GM21717 (cell line): ENCODE measurements around the gene STOML1.

Source experiments
- ATAC-seq: cut with Tn5 transposase; IDR thresholded peaks from one replicate; pipeline ENCODE4 v1.9.1; 2021; ENCODE audit warnings: mild to moderate bottlenecking, moderate library complexity; ENCODE audit not compliant: unreplicated experiment

STOML1 gene, protein sequence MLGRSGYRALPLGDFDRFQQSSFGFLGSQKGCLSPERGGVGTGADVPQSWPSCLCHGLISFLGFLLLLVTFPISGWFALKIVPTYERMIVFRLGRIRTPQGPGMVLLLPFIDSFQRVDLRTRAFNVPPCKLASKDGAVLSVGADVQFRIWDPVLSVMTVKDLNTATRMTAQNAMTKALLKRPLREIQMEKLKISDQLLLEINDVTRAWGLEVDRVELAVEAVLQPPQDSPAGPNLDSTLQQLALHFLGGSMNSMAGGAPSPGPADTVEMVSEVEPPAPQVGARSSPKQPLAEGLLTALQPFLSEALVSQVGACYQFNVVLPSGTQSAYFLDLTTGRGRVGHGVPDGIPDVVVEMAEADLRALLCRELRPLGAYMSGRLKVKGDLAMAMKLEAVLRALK

DNA sequence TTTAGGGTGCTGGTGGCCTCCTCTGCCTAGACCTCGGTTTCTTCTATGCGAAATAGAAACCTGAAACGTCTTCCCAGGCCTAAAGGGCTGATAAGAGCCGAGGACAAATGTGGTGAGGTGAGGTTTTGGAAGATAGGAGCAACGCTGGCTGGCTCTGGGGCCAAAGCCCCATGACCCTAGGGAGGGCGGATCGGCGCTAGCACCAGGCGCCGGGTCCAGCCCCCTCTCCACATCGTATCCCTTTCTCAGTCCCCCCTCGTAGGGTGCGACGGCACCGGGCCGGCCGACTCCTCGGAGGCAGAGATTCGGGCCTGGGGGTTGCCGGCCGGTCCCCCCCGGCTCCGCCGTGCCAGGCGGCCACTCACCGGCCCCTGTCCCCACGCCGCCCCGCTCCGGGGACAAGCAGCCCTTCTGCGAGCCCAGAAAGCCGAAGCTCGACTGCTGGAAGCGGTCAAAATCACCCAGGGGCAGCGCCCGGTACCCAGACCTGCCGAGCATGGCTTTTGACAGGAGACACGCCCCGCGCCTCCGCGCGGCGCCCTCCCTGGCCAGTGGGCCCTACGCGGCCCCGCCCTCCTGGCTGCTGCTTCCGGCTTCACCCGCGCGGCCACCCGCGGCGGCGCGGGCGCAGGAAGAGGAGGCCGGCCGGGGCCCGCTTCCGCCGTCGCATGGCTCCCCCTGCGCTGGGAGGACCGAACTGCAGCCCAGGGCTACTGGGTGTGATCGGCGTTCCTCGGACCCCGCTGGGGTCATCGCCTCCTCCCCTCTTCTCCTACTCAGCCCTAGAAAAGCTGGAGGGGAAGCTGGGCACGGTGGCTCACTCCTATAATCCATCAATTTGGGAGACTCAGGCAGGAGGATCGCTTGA is at the start of gene STOML1:
TSS of gene STOML1 (minus strand) at position 570 of the 868 bp plus-strand sequence. CDS start at position 498, 72 bp downstream.
- peak; percentile 69 for ATAC-seq

DNA sequence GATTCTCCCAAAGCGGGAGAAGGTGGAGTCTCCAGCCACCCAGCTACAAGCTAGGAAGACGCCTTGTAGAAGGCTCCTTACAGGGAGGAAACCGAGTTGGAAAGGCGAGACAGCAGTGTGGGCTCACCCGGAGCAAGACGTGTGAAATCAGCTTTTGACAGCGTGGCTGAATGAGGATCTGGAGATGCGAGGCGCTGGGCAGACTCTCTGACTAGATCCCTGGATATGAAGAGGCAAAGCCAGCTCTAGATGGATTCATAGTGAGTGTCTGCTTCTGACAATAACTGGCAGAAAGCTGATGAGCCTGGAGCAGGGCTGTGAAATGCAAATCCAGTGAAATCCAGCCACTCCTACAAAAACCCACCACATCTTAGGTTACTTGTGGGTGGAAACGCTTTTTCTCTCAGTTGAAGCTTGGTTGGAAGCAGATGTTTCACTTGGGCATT is 49.2 kb upstream of the STOML1 start:
- ATAC-seq: no peak

DNA sequence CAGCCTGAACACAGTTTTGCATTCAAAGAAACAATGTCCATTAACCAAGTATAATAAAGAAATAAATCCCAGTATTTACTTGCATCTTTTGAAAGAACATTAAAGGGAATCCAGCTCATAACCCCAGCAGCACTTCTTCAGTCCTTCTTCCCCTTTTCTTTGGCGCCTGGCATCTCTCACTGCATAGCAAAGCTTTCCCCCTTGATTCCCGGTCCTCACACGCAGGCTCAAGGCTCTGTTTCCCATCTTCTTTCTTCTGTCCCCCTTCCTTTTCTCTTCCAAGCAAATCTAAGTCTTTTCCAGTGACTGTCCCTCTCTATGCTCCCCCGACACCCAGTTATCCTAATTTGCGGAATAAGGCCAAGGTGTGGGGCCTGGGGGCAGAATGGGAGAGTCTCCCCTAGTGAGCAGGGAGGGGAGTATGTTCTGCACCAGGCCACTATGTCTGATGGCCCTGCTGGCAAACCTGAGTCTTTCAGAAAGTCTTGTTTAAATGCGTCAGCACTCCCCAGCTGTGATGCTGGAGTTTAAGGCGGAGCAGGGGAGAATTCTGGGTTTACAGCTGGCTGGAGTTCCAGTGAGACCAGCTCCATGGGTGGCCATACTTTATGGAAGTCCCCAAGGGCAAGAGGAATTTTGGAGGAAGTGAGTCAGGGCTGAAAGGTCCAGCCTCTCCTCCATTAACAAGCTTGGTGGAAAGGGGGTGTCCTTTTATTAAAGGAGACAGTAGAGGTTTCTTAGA is 48.2 kb upstream of the STOML1 start:
- ATAC-seq: no peak

DNA sequence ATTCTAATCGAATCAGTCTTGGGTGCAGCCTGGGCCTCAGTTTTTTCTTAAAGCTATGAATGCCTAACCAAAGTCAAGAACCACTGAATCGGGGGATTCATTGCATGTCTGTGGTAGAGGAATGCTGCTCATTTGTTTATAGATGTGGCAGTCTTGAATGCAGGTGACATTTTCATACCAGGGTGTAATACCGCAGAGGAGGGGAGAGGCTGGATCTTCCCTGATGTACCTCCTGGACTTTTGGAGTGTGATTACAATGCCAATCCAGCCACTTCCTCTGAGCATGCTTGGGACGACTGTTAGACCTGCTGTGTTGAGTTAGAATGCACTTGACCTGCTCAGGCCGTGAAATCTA is 47.5 kb upstream of the STOML1 start:
- no peak for ATAC-seq

DNA sequence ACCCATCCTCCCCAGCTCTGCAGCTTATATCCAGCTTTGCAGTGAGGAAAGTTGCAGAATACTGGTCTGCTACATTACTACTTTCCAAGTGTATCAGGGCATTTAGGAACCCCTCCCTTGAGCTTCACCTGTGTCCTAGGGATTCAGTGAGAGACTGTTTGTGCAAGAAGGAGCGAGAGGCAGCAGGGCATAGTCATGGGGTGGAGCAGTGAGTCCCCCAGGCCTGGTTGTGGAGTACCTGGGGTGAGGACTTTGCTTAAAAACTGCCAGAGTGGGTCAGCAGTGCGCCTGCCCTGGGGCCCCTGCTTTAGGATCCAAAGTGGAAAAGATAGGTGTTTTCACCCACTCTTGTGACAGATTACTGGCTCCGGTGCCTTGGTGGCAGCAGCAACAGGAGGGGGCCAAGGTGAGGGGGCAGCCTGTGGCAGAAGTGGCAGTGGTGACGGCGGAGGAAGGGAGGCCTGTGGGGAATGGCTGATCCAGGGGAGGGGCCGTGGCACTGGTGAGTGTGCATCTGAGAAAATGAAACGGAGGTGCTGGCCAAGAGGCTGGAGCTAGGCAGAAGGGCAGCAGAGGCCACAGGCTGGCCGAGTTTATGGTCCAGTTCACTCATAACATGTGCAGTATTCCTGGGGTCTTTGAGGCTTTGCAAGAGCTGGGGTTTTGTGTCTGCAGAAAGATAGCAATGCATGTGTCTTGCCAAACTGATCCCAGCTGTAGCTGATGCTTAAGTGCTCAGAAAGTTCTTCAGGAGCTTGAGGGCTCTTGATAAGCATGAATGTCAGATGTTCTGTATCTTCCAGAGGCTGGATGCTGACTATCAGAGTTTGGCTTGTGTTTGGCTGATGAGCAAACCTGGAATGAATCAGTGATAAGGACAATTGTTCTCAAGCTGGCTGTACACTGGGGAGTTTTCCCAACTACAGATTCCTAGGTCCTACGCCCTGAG is 46.9 kb upstream of the STOML1 start:
- ATAC-seq: no peak

DNA sequence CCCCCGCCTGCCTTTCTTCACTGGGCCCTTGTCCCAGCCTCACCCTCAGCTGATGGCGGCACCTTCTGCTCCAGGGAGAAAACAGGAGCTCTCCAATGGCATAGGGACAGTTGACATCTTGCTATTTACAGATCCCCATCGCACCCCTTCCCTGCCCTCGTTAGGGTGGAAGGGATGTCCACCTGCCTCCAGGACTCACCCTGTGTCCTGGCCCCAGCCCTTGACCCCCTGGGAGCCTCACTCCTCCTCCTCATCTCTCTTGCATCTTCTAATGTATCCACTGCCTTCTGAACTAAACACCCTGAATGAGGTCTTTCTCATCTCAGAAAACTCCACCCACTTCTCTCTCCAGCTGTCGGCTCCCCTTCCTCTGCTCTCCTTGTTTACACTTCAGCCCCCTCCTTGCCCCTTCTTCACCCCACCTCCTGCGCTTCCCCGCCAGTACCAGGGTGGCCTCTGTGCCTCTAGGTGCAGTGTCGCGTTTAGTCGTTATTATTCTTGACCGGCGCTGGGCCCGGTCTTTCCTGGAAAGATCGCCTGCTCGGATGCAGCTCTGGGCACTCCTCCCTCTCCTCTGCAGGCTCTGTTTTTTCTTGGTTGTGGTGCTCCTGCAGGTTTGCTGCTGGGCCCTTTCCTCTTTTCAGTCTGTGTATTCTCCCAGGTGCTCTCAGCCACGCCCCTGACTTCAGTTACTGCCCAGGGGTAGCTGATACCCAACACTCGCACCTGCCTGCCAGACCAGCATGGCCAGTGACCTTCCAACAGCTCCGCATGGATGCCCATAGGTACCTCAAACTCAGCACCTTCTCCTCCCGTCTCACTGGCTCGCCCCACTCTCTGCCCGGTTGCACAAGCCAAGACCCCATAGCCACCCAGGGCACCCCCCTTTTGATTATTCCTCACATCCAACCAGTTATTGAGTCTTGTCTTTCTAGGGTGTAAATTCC is 45.3 kb upstream of the STOML1 start:
- no peak for ATAC-seq

DNA sequence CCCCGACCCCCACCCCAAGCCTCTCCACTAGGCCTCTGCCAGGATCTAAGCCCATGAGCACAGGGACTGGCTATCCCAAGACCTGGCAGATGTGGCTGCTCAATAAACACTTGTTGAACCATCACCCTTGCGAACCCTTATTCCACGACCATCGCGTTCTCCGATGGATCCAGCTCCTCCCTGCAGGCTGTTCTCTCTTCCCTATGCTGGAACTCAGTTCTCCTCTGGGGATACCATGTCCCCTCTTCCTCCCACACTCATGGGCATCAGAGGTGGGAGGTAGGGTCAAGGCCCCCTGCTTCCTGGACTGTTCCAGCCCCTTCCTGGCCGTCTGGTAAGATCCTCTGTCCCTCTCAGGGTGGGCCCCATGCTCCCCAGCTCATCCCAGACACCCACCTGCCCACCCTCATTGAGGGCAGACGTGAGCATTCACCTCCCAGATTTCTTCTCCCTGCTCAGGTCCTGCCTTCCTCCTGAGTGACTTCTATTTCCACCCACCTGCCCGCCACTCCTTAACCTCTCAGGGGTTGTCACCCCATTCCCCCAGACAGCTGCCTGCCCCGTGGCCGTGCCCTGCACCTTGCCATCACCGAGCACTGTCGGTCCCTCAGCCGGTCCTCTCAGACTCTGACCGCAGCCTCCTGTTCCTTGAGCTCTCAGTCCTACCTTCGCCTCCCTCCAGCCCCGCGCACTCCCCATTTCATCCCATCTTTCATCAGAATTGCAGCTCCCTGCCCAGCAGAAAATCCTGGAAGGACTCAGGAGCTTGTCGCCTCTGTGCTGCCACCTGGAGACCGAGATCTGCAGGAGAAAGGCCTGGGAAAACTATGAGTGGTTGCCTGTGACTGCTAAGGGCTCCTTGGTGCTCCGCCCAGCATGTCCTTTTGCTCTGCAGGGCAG is 44.4 kb upstream of the STOML1 start:
- no peak for ATAC-seq

DNA sequence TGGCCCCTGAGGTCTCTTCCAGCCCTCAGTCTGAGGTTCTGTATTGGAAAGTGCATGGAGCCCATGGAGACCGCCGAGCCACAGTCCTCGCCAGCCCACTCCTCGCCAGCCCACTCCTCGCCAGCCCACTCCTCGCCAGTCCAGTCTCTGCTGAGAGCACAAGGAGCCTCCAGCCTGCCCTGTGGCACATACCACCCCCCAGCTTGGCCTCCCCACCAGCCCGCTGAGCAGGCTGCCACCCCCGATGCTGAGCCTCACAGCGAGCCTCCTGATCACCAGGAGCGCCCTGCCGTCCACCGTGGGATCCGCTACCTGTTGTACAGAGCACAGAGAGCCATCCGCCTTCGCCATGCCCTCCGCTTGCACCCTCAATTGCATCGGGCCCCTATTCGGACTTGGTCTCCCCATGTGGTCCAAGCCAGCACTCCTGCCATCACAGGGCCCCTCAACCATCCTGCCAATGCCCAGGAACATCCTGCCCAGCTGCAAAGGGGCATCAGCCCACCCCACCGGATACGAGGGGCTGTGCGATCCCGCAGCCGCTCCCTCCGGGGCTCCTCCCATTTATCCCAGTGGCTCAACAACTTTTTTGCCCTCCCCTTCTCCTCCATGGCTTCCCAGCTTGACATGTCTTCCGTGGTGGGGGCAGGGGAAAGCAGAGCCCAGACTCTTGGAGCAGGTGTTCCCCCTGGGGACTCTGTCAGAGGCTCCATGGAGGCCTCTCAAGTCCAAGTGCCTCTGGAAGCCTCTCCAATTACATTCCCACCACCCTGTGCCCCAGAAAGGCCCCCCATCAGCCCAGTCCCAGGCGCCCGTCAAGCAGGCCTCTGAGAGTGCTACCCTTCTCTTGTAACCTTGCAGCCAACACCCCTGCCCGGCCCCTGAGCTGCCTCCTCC is 43.3 kb upstream of the STOML1 start:
- ATAC-seq: no peak

DNA sequence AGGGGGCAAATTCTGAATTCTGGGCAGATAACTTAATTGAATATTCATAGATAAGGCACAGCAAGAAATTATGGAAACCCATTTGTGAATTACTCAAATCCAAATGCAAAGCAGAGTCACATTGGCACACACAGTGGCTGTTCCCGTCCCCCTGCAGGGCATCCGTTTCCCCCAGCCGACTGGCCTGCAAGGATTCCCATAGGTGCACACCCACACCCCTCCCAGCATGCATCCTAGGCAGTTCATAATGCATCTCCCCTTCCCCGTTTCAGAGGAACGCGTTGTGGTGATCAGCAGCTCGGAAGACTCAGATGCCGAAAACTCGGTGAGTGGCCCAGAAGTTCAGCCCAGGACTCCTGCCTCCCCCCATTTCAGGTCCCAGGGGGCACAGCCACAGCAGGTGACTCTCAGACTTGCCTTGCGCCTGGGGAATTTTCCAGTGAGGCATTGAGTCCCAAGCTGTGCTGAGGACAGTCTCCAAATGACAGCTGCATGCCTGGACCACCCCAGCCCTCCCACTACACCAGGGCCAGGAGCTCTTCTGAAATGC is 42.2 kb upstream of the STOML1 start:
- no peak for ATAC-seq

DNA sequence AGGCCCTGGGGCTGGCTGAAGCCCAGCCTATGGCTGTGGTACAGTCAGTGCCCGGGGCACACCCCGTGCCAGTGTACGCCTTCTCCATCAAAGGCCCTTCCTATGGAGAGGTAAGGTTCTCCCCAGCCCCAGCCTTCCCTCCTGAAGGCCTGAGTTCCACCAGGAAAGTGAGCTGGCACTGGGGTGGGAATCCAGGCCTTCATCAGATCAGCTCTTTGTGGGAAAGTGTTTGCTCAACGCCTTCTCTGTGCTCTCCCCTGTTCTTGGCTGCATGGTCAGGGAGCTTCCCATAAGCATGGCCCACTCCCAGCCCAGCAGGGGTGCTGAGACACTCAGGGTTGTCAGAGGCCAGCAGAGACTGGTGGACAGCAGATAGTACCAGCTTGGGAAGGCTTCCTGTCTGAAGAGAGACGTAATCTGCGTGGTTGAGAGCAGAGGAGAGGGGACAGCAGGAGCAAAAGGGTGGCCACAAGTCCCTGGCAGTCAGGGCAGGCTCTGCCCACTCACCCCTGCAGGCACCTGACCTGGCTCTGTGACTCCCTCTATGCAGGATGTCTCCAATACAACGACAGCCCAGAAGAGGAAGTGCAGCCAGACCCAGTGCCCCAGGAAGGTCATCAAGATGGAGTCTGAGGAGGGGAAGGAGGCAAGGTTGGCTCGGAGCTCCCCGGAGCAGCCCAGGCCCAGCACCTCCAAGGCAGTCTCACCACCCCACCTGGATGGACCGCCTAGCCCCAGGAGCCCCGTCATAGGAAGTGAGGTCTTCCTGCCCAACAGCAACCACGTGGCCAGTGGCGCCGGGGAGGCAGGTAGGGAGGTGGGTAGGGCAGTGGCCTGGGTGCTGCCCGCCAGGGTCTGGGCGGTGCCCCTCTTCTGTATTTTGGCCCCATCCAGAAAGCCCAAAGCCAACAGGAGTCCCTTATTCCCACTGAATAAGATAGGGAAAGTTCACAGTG is 40.8 kb upstream of the STOML1 start:
- no peak for ATAC-seq

DNA sequence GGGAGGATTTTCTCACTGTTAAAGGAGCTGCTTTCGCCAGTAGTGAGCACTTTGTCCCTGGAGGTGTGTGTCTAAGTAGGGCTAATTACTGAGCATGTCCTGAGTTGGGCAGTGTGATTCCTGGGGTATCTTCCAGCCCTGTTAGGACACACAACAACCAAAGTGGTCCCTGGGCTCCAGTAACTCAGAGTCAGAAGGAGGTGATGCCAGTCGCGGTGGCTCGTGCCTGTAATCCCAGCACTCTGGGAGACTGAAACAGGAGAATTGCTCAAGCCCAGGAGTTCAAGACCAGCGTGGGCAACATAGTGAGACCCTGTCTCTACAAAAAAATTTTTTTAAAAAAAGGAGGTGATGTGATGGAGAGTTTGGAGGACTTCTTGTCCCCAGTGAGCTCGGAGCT is 40.0 kb upstream of the STOML1 start:
- ATAC-seq: no peak

DNA sequence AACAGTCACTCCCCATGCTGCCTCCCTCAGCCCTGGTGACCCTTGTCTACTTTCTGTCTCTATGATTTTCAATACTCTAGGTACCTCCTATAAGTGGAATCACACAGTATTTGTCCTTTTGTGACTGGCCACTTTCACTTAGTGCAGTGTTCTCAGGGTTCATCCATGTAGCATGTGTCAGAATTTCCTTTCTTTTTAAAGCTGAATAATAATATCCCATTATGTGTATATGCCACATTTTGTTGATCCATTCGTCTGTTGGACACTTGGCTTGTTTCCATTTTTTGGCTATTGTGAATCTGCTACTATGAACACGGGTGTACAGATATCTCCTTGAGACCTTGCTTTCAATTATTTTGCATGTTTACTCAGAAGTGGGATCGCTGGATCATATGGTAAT is 36.6 kb upstream of the STOML1 start:
- ATAC-seq: no peak

DNA sequence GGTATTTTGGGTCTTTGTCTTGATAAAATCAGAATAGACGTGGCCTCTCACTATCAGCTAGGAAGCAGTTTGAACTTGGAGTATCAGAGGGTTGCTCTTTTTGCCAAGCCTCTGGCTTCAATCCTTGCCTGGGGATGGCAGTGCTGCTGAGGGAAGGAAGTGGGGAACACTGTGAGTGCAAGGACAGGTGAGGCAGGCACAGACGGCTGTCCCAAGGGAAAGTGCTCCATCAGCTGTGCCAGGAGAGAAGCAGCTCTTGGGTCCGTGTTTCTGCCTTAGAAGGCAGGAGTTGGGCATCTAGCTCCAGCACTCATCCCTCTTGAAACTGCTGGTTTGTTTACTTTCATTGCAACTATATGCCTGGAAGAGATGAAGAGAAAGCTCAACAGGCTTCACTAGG is 35.6 kb upstream of the STOML1 start:
- no peak for ATAC-seq

DNA sequence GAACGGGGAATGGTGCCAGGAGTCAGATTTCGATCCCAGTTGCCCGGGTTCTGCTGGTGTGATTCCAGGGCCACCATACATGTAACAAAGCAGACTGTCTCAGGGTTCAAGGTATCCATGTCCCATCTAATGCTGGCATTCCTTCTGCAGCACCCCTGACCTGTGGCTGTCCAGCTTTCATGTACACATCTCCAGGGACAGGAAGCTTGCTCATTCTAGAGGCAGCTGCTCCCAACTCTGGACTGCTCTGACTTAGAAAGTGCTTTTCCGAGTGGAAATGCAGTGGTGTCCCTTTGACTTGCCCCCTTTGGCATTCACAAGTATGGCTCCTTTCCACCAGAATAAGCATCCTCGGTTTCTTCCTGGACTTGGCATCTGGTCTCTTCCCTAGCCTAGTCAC is 33.3 kb upstream of the STOML1 start:
- no peak for ATAC-seq

DNA sequence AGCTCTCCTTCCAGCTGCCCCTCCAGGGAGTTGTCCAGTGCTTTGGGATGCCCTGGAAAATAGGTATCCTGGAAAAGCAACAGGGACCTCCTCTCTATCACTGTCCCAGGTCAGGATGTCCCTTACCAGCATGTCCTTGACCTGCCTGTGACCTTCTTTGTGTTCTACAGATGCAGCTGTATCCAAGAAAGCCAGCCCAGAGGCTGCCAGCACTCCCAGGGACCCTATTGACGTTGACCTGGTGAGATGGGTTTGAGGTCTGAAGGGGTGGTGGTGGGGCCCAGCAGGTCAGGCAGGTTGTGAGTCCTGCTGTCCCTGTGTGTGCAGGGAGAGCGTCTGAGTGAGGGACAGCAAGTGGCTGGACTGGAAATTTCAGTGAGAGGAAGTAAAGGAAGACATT is 32.6 kb upstream of the STOML1 start:
- no peak for ATAC-seq
